Hepatocyte (in vitro differentiated cells): ENCODE data around the gene RBM14. TPM values are rescaled to one million over a fixed set of nuclear protein-coding genes. Genes with fewer than 3 reads are reported as not detected.
A peak's percentile ranks its signal among the peaks of the same experiment; 100 is the strongest.

ENCODE experiments used
- DNase-seq: peaks from one replicate; pipeline ENCODE4 v3.0.0-alpha.2; 2016; ENCODE audit warnings: low spot score
- H2AFZ ChIP-seq: fragments of 200-600 bp; sonication (generic); 2 replicates; pipeline ENCODE4 v1.6.0; 2016; ENCODE audit warnings: antibody characterized with exemption, mild to moderate bottlenecking
- H3K27ac ChIP-seq: fragments of 200-600 bp; sonication (generic); 2 replicates; pipeline ENCODE4 v1.5.1; 2016; ENCODE audit warnings: mild to moderate bottlenecking
- H3K27me3 ChIP-seq: fragments of 200-600 bp; sonication (generic); 2 replicates; pipeline ENCODE4 v1.6.1; 2016
- H3K36me3 ChIP-seq: fragments of 200-600 bp; sonication (generic); replicated peaks from 2 replicates; pipeline ENCODE4 v1.5.1; 2016; ENCODE audit warnings: low read depth; ENCODE audit not compliant: insufficient read depth
- H3K4me1 ChIP-seq: fragments of 200-600 bp; sonication (generic); 2 replicates; pipeline ENCODE4 v1.5.1; 2016; ENCODE audit warnings: mild to moderate bottlenecking, moderate library complexity; ENCODE audit not compliant: insufficient read depth
- H3K4me2 ChIP-seq: fragments of 200-600 bp; sonication (generic); 2 replicates; pipeline ENCODE4 v1.6.0; 2016
- H3K4me3 ChIP-seq: fragments of 200-600 bp; sonication (generic); 2 replicates; pipeline ENCODE4 v1.5.1; 2016; ENCODE audit warnings: mild to moderate bottlenecking
- H3K79me2 ChIP-seq: fragments of 200-600 bp; sonication (generic); 2 replicates; pipeline ENCODE4 v1.6.0; 2017; ENCODE audit warnings: mild to moderate bottlenecking
- H3K9me2 ChIP-seq: fragments of 200-600 bp; sonication (generic); replicated peaks from 2 replicates; pipeline ENCODE4 v1.6.0; 2017; ENCODE audit warnings: mild to moderate bottlenecking; ENCODE audit not compliant: insufficient read depth
- H3K9me3 ChIP-seq: fragments of 200-600 bp; sonication (generic); 2 replicates; pipeline ENCODE4 v1.5.1; 2016; ENCODE audit warnings: low read depth, mild to moderate bottlenecking
- H4K20me1 ChIP-seq: fragments of 200-600 bp; sonication (generic); 2 replicates; pipeline ENCODE4 v1.6.0; 2016; ENCODE audit warnings: mild to moderate bottlenecking; ENCODE audit not compliant: insufficient read depth, poor library complexity, severe bottlenecking
- CTCF ChIP-seq: fragments of 200-600 bp; sonication (generic); IDR thresholded peaks from 2 replicates; pipeline ENCODE4 v1.5.1; 2016; ENCODE audit warnings: antibody characterized with exemption, mild to moderate bottlenecking; ENCODE audit not compliant: poor library complexity
- EZH2 ChIP-seq: fragments of 200-600 bp; sonication (generic); IDR thresholded peaks from 2 replicates; pipeline ENCODE4 v1.6.1; 2016; ENCODE audit warnings: antibody characterized with exemption, mild to moderate bottlenecking, borderline replicate concordance
- EZH2phosphoT487 ChIP-seq: fragments of 200-600 bp; sonication (generic); IDR thresholded peaks from one replicate; pipeline ENCODE4 v1.6.1; 2018; ENCODE audit warnings: antibody characterized with exemption, mild to moderate bottlenecking, low read depth, moderate library complexity; ENCODE audit not compliant: unreplicated experiment, severe bottlenecking
- WGBS: methylation state at CpG from one replicate; pipeline ENCODE4 v1.1.6; 2016; ENCODE audit warnings: low lambda C conversion rate; ENCODE audit errors: missing lambda C conversion rate; 5-methylcytosine and 5-hydroxymethylcytosine counted together
- polyA plus RNA-seq: library from polyadenylated mRNA; unstranded; fragments of >200 nt; fragmentation: Nextera tagmentation; extraction: Ambion mirVana; gene quantifications from 2 replicates; pipeline ENCODE4 v1.2.1, GENCODE V29; 2016
- total RNA-seq: library from RNA; depleted of rRNA; stranded (reverse); fragments of >200 nt; gene quantifications from 2 replicates; pipeline ENCODE4 v1.2.3, GENCODE V29; 2014

Gene RBM14
- total and polyA plus RNA-seq, 2 experiments from 2014 or later = 29.5 to 70.7 TPM

DNA sequence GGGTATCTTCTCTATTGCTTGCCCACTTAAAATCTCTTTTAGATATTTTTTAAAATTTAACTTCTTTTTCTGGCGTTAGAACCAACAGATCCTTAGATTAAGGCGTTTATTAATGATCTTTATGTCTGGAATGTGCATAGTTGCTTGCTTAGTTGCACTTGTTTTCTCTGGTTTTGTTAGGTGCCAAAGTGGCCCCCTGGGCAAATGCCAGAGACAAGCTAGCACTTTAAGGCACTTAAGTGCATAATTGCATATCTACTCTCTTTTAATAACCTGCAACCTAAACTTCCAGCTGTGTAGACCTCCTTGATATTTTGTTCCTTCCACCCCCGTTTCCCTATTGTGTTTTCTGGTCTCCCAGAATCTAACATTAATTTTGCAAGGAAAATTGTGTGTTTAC lies 25.4 kb downstream of the RBM14 start:
- H3K9me3 ChIP-seq = no peaks in the 10 kb centered on the region
- H3K4me3 ChIP-seq = peak overlapping the region; percentile 47
- peaks cover 3% of the 10 kb centered on the region for H3K36me3 ChIP-seq
- H2AFZ ChIP-seq = no peak overlapping the region
- no peak overlapping the region for H3K27ac ChIP-seq
- peaks cover 91% of the 10 kb centered on the region for H3K79me2 ChIP-seq
- H3K4me1 ChIP-seq = peaks cover 49% of the 10 kb centered on the region
- no peaks in the 10 kb centered on the region for H3K9me2 ChIP-seq
- H4K20me1 ChIP-seq = peaks cover 78% of the 10 kb centered on the region
- DNase-seq = no peak
- H3K4me2 ChIP-seq = peak overlapping the region; percentile 96
- H3K27me3 ChIP-seq = no peaks in the 10 kb centered on the region
- no peak for TF ChIP-seq EZH2phosphoT487
- 35% methylated on average over 3 of the region's 3 CpGs for WGBS

GRCh38 chr11:66643745-66644437 lies 27.5 kb downstream of the RBM14 start:
- peaks cover 99% of the 10 kb centered on the region for H4K20me1 ChIP-seq
- H3K4me1 ChIP-seq = peaks cover 40% of the 10 kb centered on the region
- DNase-seq = no peak
- H3K9me3 ChIP-seq = no peaks in the 10 kb centered on the region
- no peak overlapping the region for H3K4me3 ChIP-seq
- no peak overlapping the region for H2AFZ ChIP-seq
- H3K4me2 ChIP-seq = peak overlapping the region; percentile 96
- TF ChIP-seq EZH2 (no peak), EZH2phosphoT487 (no peak), CTCF (no peak)
- H3K27ac ChIP-seq = no peak overlapping the region
- no peaks in the 10 kb centered on the region for H3K9me2 ChIP-seq
- WGBS = 94% methylated on average over 24 of the region's 24 CpGs
- no peaks in the 10 kb centered on the region for H3K27me3 ChIP-seq
- H3K36me3 ChIP-seq = peaks cover 3% of the 10 kb centered on the region
- peaks cover 100% of the 10 kb centered on the region for H3K79me2 ChIP-seq

- no peaks in the 10 kb centered on the region for H3K27me3 ChIP-seq
- H3K4me2 ChIP-seq = no peak overlapping the region
- TF ChIP-seq EZH2 (no peak), CTCF (no peak), EZH2phosphoT487 (no peak)
- no peaks in the 10 kb centered on the region for H3K9me3 ChIP-seq
- peaks cover 3% of the 10 kb centered on the region for H3K36me3 ChIP-seq
- H3K4me1 ChIP-seq = peaks cover 27% of the 10 kb centered on the region
- no peak for DNase-seq
- 95% methylated on average over 4 of the region's 4 CpGs for WGBS
- no peaks in the 10 kb centered on the region for H3K9me2 ChIP-seq
- peaks cover 99% of the 10 kb centered on the region for H3K79me2 ChIP-seq
- no peak overlapping the region for H2AFZ ChIP-seq
- no peak overlapping the region for H3K27ac ChIP-seq
- peaks cover 83% of the 10 kb centered on the region for H4K20me1 ChIP-seq
- no peak overlapping the region for H3K4me3 ChIP-seq
Measured at GRCh38 chr11:66646828-66647227, 30.4 kb downstream of the RBM14 start.

- no peak for DNase-seq
- H3K4me3 ChIP-seq = no peak overlapping the region
- H3K9me3 ChIP-seq = no peaks in the 10 kb centered on the region
- no peak overlapping the region for H3K4me2 ChIP-seq
- no peaks in the 10 kb centered on the region for H3K36me3 ChIP-seq
- peaks cover 95% of the 10 kb centered on the region for H3K79me2 ChIP-seq
- no peaks in the 10 kb centered on the region for H3K9me2 ChIP-seq
- no peaks in the 10 kb centered on the region for H3K27me3 ChIP-seq
- H4K20me1 ChIP-seq = peaks cover 61% of the 10 kb centered on the region
- H3K27ac ChIP-seq = no peak overlapping the region
- H2AFZ ChIP-seq = no peak overlapping the region
- no peak for TF ChIP-seq EZH2phosphoT487
- no peak for TF ChIP-seq CTCF
- TF ChIP-seq EZH2 = no peak
- 97% methylated on average over 5 of the region's 5 CpGs for WGBS
- peaks cover under 1% of the 10 kb centered on the region for H3K4me1 ChIP-seq
Measured at GRCh38 chr11:66649903-66650302, 33.5 kb downstream of the RBM14 start.
